ENCODE results near the gene ZNF221.
A peak's percentile ranks its signal among the peaks of the same experiment; 100 is the strongest.
"Not testable (repeated sequence)": the region's sequence is repeated elsewhere in the genome, so short reads cannot be mapped to it uniquely, and the experiment has no call there.

The ZNF221 gene

GRCh38 chr19:43950834-43951645, at the start of gene ZNF221:
Gene ZNF221 (plus strand): TSS chr19:43951228. CDS start chr19:43962727, 11,499 bp downstream.
- DNase-seq: peak; percentile 86

- peak; percentile 63 for DNase-seq
Measured at GRCh38 chr19:43901395-43902390, 49.3 kb upstream of the ZNF221 start.

GRCh38 chr19:43902399-43902798, 48.6 kb upstream of the ZNF221 start:
- no peak for DNase-seq

GRCh38 chr19:43905897-43906296, 45.1 kb upstream of the ZNF221 start:
- no peak for DNase-seq

GRCh38 chr19:43906774-43907173, 44.3 kb upstream of the ZNF221 start:
- DNase-seq: no peak

- no peak for DNase-seq
Measured at GRCh38 chr19:43908659-43909058, 42.4 kb upstream of the ZNF221 start.

- no peak for DNase-seq
Measured at GRCh38 chr19:43910884-43911283, 40.1 kb upstream of the ZNF221 start.

GRCh38 chr19:43913383-43913782, 37.6 kb upstream of the ZNF221 start:
- DNase-seq: no peak

- DNase-seq: no peak
Measured at GRCh38 chr19:43914051-43914450, 37.0 kb upstream of the ZNF221 start.

GRCh38 chr19:43923875-43924274, 27.2 kb upstream of the ZNF221 start:
- no peak for DNase-seq

- no peak for DNase-seq
Measured at GRCh38 chr19:43928820-43929219, 22.2 kb upstream of the ZNF221 start.

GRCh38 chr19:43934055-43934984, 16.7 kb upstream of the ZNF221 start:
- DNase-seq: no peak

GRCh38 chr19:43934985-43935708, 15.9 kb upstream of the ZNF221 start, which contains the start of gene ZNF45:
Gene ZNF45 (minus strand): TSS chr19:43935282. CDS start chr19:43922185, 13,097 bp downstream.
- peak; percentile 85 for DNase-seq

GRCh38 chr19:43936188-43936587, 14.8 kb upstream of the ZNF221 start:
- no peak for DNase-seq

GRCh38 chr19:43939557-43940260, 11.3 kb upstream of the ZNF221 start:
- no peak for DNase-seq

GRCh38 chr19:43940719-43941118, 10.3 kb upstream of the ZNF221 start:
- DNase-seq: no peak

GRCh38 chr19:43941209-43941608, 9.8 kb upstream of the ZNF221 start:
- no peak for DNase-seq

- not testable (repeated sequence) for DNase-seq
Measured at GRCh38 chr19:43947412-43947811, 3.6 kb upstream of the ZNF221 start.

- DNase-seq: not testable (repeated sequence)
Measured at GRCh38 chr19:43949803-43950202, 1.2 kb upstream of the ZNF221 start.

- DNase-seq: no peak
Measured at GRCh38 chr19:43956827-43957226, 5.8 kb downstream of the ZNF221 start.

- DNase-seq: no peak
Measured at GRCh38 chr19:43957891-43958290, 6.9 kb downstream of the ZNF221 start.
